H9 (cell line): ENCODE measurements around the gene WDR91. TPM values are rescaled to one million over a fixed set of nuclear protein-coding genes. Genes with fewer than 3 reads are reported as not detected.

Experiments used
- DNase-seq: peaks from one replicate; pipeline ENCODE4 v3.0.0-alpha.2; 2017
- H2AFZ ChIP-seq: one replicate; pipeline ENCODE4 v1.6.1; 2013; ENCODE audit warnings: mild to moderate bottlenecking, low read length, control low read depth, moderate library complexity
- H2AK5ac ChIP-seq: 2 replicates; pipeline ENCODE4 v1.6.1; 2013; ENCODE audit warnings: low read length, control low read depth, mixed read lengths; ENCODE audit not compliant: insufficient read length
- H2BK120ac ChIP-seq: one replicate; pipeline ENCODE4 v1.6.1; 2013; ENCODE audit warnings: low read depth, mild to moderate bottlenecking, low read length, control low read depth, inconsistent platforms; ENCODE audit not compliant: poor library complexity, severe bottlenecking
- H2BK12ac ChIP-seq: 2 replicates; pipeline ENCODE4 v1.6.1; 2013; ENCODE audit warnings: low read length, control low read depth, mixed read lengths, low read depth; ENCODE audit not compliant: insufficient read length
- H2BK15ac ChIP-seq: 2 replicates; pipeline ENCODE4 v1.6.1; 2013; ENCODE audit warnings: low read depth, low read length, control low read depth
- H2BK20ac ChIP-seq: one replicate; pipeline ENCODE4 v1.6.1; 2013; ENCODE audit warnings: low read depth, mild to moderate bottlenecking, low read length, control low read depth, inconsistent platforms; ENCODE audit not compliant: poor library complexity, severe bottlenecking
- H2BK5ac ChIP-seq: 2 replicates; pipeline ENCODE4 v1.6.1; 2013; ENCODE audit warnings: low read length, control low read depth, mixed read lengths; ENCODE audit not compliant: insufficient read length
- H3K14ac ChIP-seq: 2 replicates; pipeline ENCODE4 v1.6.1; 2013; ENCODE audit warnings: low read length, control low read depth; ENCODE audit not compliant: insufficient read depth
- H3K18ac ChIP-seq: 2 replicates; pipeline ENCODE4 v1.6.1; 2013; ENCODE audit warnings: low read depth, mild to moderate bottlenecking, mixed read lengths, low read length, control low read depth; ENCODE audit not compliant: insufficient read length
- H3K23ac ChIP-seq: 2 replicates; pipeline ENCODE4 v1.6.1; 2013; ENCODE audit warnings: low read length, control low read depth, mixed read lengths, low read depth; ENCODE audit not compliant: insufficient read length
- H3K23me2 ChIP-seq: 2 replicates; pipeline ENCODE4 v1.6.1; 2013; ENCODE audit warnings: low read depth, mild to moderate bottlenecking, mixed read lengths, low read length, control low read depth; ENCODE audit not compliant: insufficient read length, poor library complexity, severe bottlenecking
- H3K27ac ChIP-seq: 2 replicates; pipeline ENCODE4 v1.5.1; 2013; ENCODE audit warnings: low read length, control low read depth, mixed read lengths, low read depth; ENCODE audit not compliant: insufficient read length
- H3K27me3 ChIP-seq: 2 replicates; pipeline ENCODE4 v1.6.1; 2013; ENCODE audit warnings: low read length, control low read depth, inconsistent platforms; ENCODE audit not compliant: insufficient read depth
- H3K4ac ChIP-seq: 2 replicates; pipeline ENCODE4 v1.6.1; 2013; ENCODE audit warnings: low read depth, mild to moderate bottlenecking, control low read depth, inconsistent platforms, low read length, moderate library complexity
- H3K4me1 ChIP-seq: 2 replicates; pipeline ENCODE4 v1.6.1; 2013; ENCODE audit warnings: low read length, control low read depth, inconsistent platforms; ENCODE audit not compliant: insufficient read depth
- H3K4me2 ChIP-seq: 2 replicates; pipeline ENCODE4 v1.6.1; 2013; ENCODE audit warnings: low read length, control low read depth, mixed read lengths; ENCODE audit not compliant: insufficient read length, insufficient read depth
- H3K56ac ChIP-seq: 2 replicates; pipeline ENCODE4 v1.6.1; 2013; ENCODE audit warnings: low read depth, mild to moderate bottlenecking, mixed read lengths, low read length, control low read depth; ENCODE audit not compliant: insufficient read length
- H3K79me1 ChIP-seq: 2 replicates; pipeline ENCODE4 v1.6.1; 2013; ENCODE audit warnings: low read depth, mild to moderate bottlenecking, moderate library complexity, low read length, control low read depth, inconsistent platforms; ENCODE audit not compliant: insufficient read depth, poor library complexity, severe bottlenecking
- H3K79me2 ChIP-seq: 2 replicates; pipeline ENCODE4 v1.6.1; 2013; ENCODE audit warnings: low read length, control low read depth, inconsistent platforms; ENCODE audit not compliant: insufficient read depth
- H3K9ac ChIP-seq: 2 replicates; pipeline ENCODE4 v1.6.1; 2013; ENCODE audit warnings: low read length, control low read depth, mixed read lengths; ENCODE audit not compliant: insufficient read length; ENCODE audit errors: extremely low read depth
- H3K9me3 ChIP-seq: one replicate; pipeline ENCODE4 v1.6.1; 2013; ENCODE audit warnings: low read depth, low read length, inconsistent platforms; ENCODE audit not compliant: control insufficient read depth
- H3T11ph ChIP-seq: one replicate; pipeline ENCODE4 v1.6.1; 2013; ENCODE audit warnings: mild to moderate bottlenecking, low read length, control low read depth, inconsistent platforms
- H4K20me1 ChIP-seq: one replicate; pipeline ENCODE4 v1.6.1; 2013; ENCODE audit not compliant: control insufficient read depth, insufficient read length, insufficient read depth
- H4K5ac ChIP-seq: 2 replicates; pipeline ENCODE4 v1.6.1; 2013; ENCODE audit warnings: low read depth, mild to moderate bottlenecking, mixed read lengths, low read length, control low read depth; ENCODE audit not compliant: insufficient read length
- H4K8ac ChIP-seq: replicated peaks from 2 replicates; pipeline ENCODE4 v1.6.1; 2013; ENCODE audit warnings: low read length, control low read depth, mixed read lengths, low read depth; ENCODE audit not compliant: insufficient read length
- H4K91ac ChIP-seq: 2 replicates; pipeline ENCODE4 v1.6.1; 2013; ENCODE audit warnings: low read depth, mild to moderate bottlenecking, moderate library complexity, mixed read lengths, low read length, control low read depth; ENCODE audit not compliant: insufficient read length
- H3K27ac Mint-ChIP-seq, 3 experiments: 2 replicates in 2 of 3; 3 replicates in 1 of 3; pipeline ENCODE4 v1.8.0; 2020 to 2021; ENCODE audit warnings: mixed read lengths in 3 of 3, mild to moderate bottlenecking in 1 of 3, moderate library complexity in 1 of 3
- H3K27me3 Mint-ChIP-seq: 2 replicates; pipeline ENCODE4 v1.8.0; 2021; ENCODE audit warnings: low read depth, mild to moderate bottlenecking, moderate library complexity, mixed read lengths
- H3K36me3 Mint-ChIP-seq, 3 experiments: 2 replicates in 2 of 3; 3 replicates in 1 of 3; pipeline ENCODE4 v1.8.0; 2020 to 2021; ENCODE audit warnings: low read depth in 3 of 3, mixed read lengths in 3 of 3; ENCODE audit not compliant: insufficient read depth in 1 of 3
- H3K4me1 Mint-ChIP-seq, 2 experiments: 2 replicates each; pipeline ENCODE4 v1.8.0; 2020; ENCODE audit warnings: mixed read lengths in 2 of 2
- H3K4me3 Mint-ChIP-seq, 2 experiments: 2 replicates in 1 of 2; 3 replicates in 1 of 2; pipeline ENCODE4 v1.8.0; 2020 to 2021; ENCODE audit warnings: mild to moderate bottlenecking in 2 of 2, mixed read lengths in 2 of 2, moderate library complexity in 1 of 2
- H3K9me3 Mint-ChIP-seq, 2 experiments: 2 replicates in 1 of 2; 3 replicates in 1 of 2; pipeline ENCODE4 v1.8.0; 2020; ENCODE audit warnings: mild to moderate bottlenecking in 2 of 2, mixed read lengths in 2 of 2, moderate library complexity in 1 of 2
- CTCF ChIP-seq: fragments of 200-600 bp; sonication (generic); conservative IDR thresholded peaks from 3 replicates; pipeline ENCODE4 v1.8.0; 2021; ENCODE audit warnings: antibody characterized with exemption, mild to moderate bottlenecking
- WGBS: extraction: QIAGEN DNeasy Blood & Tissue Kit; methylation state at CpG from one replicate; pipeline ENCODE4 v1.1.7; 2013; ENCODE audit warnings: missing lambda C conversion rate, low lambda C conversion rate, mixed read lengths; ENCODE audit not compliant: insufficient read length; ENCODE audit errors: extremely low coverage; 5-methylcytosine and 5-hydroxymethylcytosine counted together
- total RNA-seq: library from RNA; stranded (reverse); gene quantifications from 2 replicates; pipeline ENCODE4 v1.2.1, GENCODE V29; 2021

Gene WDR91
- total RNA-seq, 1 experiment from 2014 or later: 9.4 TPM

DNA sequence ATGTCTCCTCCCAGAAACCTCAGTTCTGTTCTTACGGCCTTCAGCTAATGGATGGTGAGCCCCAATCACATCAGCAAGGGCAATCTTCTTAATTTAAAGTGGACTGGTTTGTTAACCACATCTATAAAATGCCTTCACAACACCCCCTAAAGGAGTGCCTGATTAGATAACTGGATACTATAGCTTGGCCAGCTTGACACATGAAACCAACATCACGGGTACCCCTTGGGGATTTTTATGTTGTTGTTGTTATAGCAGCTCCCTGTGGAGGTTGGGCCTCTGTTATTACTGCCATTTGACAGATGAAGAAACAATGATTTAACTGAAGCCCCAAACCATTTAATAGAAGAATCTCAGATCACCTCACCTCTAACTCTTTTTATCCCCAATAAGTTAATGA lies 49.1 kb upstream of the WDR91 start:
- Histone ChIP-seq H2BK120ac (no peak overlapping the region), H3K4me1 (no peaks in the 10 kb centered on the region), H3K79me2 (no peaks in the 10 kb centered on the region), H4K20me1 (no peaks in the 10 kb centered on the region), H3T11ph (no peak overlapping the region), H2AK5ac (no peak overlapping the region), H4K5ac (no peak overlapping the region), H3K4ac (no peak overlapping the region), H3K9me3 (no peaks in the 10 kb centered on the region), H3K23me2 (no peaks in the 10 kb centered on the region), H4K8ac (no peak overlapping the region), H2BK15ac (no peak overlapping the region), H2BK20ac (no peak overlapping the region), H3K27ac (no peak overlapping the region), H3K23ac (no peak overlapping the region), H2BK12ac (no peak overlapping the region), H3K56ac (no peak overlapping the region), H3K9ac (no peak overlapping the region), H3K27me3 (no peaks in the 10 kb centered on the region), H4K91ac (no peak overlapping the region), H3K79me1 (no peaks in the 10 kb centered on the region), H3K4me2 (no peak overlapping the region), H2BK5ac (no peak overlapping the region), H3K14ac (no peak overlapping the region), H3K18ac (no peak overlapping the region), H2AFZ (no peak overlapping the region)
- no peaks in the 10 kb centered on the region; the same call in none of the 2 replicates for H3K27me3 Mint-ChIP-seq
- no peak for TF ChIP-seq CTCF
- peaks cover 0 to 2% (median 0%) of the 10 kb centered on the region in 3 experiments; a peak in 2 of 7 replicates for H3K36me3 Mint-ChIP-seq
- no peak for DNase-seq
- peaks cover under 1 to 1% of the 10 kb centered on the region in 2 experiments; a peak in 2 of 5 replicates for H3K9me3 Mint-ChIP-seq
- no peak overlapping the region for H3K27ac Mint-ChIP-seq
- peaks cover 5 to 6% of the 10 kb centered on the region in 2 experiments; a peak in 2 of 4 replicates for H3K4me1 Mint-ChIP-seq
- no CpG with 5 or more reads among the region's 2 CpGs for WGBS
- no peak overlapping the region for H3K4me3 Mint-ChIP-seq
